ENCODE data around the gene HERC2. TPM values are rescaled to one million over a fixed set of nuclear protein-coding genes. Genes with fewer than 3 reads are reported as not detected.

HERC2 gene
- total and polyA plus RNA-seq, 2 of the 4 experiments (the other 2 are of a cell fraction) = 20.8 to 28.9 TPM

GRCh38 chr15:28255965-28256364 lies 66.0 kb downstream of the HERC2 start:
- DNase-seq = no peak
- ChIA-PET POLR2A (ENCODE audit: unreplicated experiment) (no interaction called here), CTCF (no interaction called here)
- no peak overlapping the region for H4K5ac ChIP-seq (ENCODE audit: low read depth, low read length)
- H3K23ac ChIP-seq (ENCODE audit: low read depth, low read length) = no peak overlapping the region
- 95% methylated on average over 8 of the region's 15 CpGs; no CpG with 5 or more reads in 1 of the 2 experiments for WGBS, 2 experiments (ENCODE audit: extremely low coverage in 2 of 2, insufficient read length in 1 of 2)
- H3K56ac ChIP-seq (ENCODE audit: extremely low read depth, insufficient read depth, low read length) = no peak overlapping the region
- no peak overlapping the region for H3K4me3 ChIP-seq (ENCODE audit: insufficient read depth, low read depth, low read length)
- peaks cover 27% of the 10 kb centered on the region for H3K36me3 ChIP-seq (ENCODE audit: control insufficient read depth, insufficient read depth, low read length)
- H3K9ac ChIP-seq (ENCODE audit: low read depth, low read length) = no peak overlapping the region
- dilution Hi-C loops (cut with HindIII; ENCODE audit: low sequenced_read_pairs, unreplicated experiment) = no loop called here
- H3K27me3 ChIP-seq (ENCODE audit: control insufficient read depth, insufficient read depth, low read length) = no peaks in the 10 kb centered on the region
- H4K20me1 ChIP-seq (ENCODE audit: insufficient read depth, low read length) = no peaks in the 10 kb centered on the region
- no peak overlapping the region for H2BK15ac ChIP-seq (ENCODE audit: low read depth, low read length)
- H3K4ac ChIP-seq (ENCODE audit: low read depth, low read length) = no peak overlapping the region
- no peak overlapping the region for H3K27ac ChIP-seq (ENCODE audit: insufficient read depth, low read length)
- H3K4me1 ChIP-seq (ENCODE audit: control insufficient read depth, insufficient read depth, low read length) = no peaks in the 10 kb centered on the region
- intact Hi-C loops (cut with micrococcal nuclease) = no loop called here
- no peak overlapping the region for H2AFZ ChIP-seq (replicated peaks; ENCODE audit: low read length, poor library complexity)
- H3K79me1 ChIP-seq (ENCODE audit: low read depth in 1 of 2, low read length in 2 of 2) = peaks cover 10% of the 10 kb centered on the region in 2 experiments; a peak in 3 of 4 replicates
- no peak overlapping the region for H3K14ac ChIP-seq (replicated peaks; ENCODE audit: low read depth, low read length)
- no peak for ATAC-seq (ENCODE audit: low read depth)
- TF ChIP-seq BHLHE40 (IDR thresholded peaks at IDR 0.05; ENCODE audit: low read depth, low read length) (no peak), NFE2L2 (IDR thresholded peaks at IDR 0.05; ENCODE audit: low read depth, low read length) (no peak), USF2 (IDR thresholded peaks at IDR 0.05; ENCODE audit: low read depth, low read length) (no peak), MXI1 (IDR thresholded peaks at IDR 0.05; ENCODE audit: borderline replicate concordance, low read depth, low read length) (no peak), FOS (IDR thresholded peaks at IDR 0.05; ENCODE audit: low read depth, low read length) (no peak), RAD21 (IDR thresholded peaks at IDR 0.05; ENCODE audit: low read length) (no peak), MAZ (IDR thresholded peaks at IDR 0.05; ENCODE audit: borderline replicate concordance, low read depth, low read length) (no peak), RCOR1 (IDR thresholded peaks at IDR 0.05; ENCODE audit: insufficient replicate concordance, low read length) (no peak), ELK1 (IDR thresholded peaks at IDR 0.05; ENCODE audit: borderline replicate concordance, low read depth, low read length) (no peak), RFX5 (IDR thresholded peaks at IDR 0.05; ENCODE audit: low read depth, low read length) (no peak), POLR2A (IDR thresholded peaks at IDR 0.05; ENCODE audit: low read depth, low read length) (no peak), CHD1 (IDR thresholded peaks at IDR 0.05; ENCODE audit: low read depth, low read length) (no peak), SMC3 (IDR thresholded peaks at IDR 0.05; ENCODE audit: low read depth, low read length) (no peak), CEBPB (IDR thresholded peaks at IDR 0.05; ENCODE audit: low read depth, low read length) (no peak), CTCF (conservative IDR thresholded peaks at IDR 0.05; ENCODE audit: low read depth, low read length) (no peak), MAFK (IDR thresholded peaks at IDR 0.05; ENCODE audit: low read depth, low read length) (no peak)
- in situ Hi-C loops (cut with MboI; ENCODE audit: low sequenced_read_pairs) = no loop called here
- no peak overlapping the region for H4K91ac ChIP-seq (ENCODE audit: insufficient read depth, low read depth, low read length)
- no peaks in the 10 kb centered on the region for H3K9me3 ChIP-seq (ENCODE audit: control insufficient read depth, insufficient read depth, low read length)
- H2BK120ac ChIP-seq (ENCODE audit: low read depth, low read length) = no peak overlapping the region
- H2AK5ac ChIP-seq (ENCODE audit: low read depth, low read length) = no peak overlapping the region
- no peaks in the 10 kb centered on the region for H3K9me1 ChIP-seq (ENCODE audit: insufficient read depth, low read length)
- no peak overlapping the region for H2BK20ac ChIP-seq (ENCODE audit: low read depth, low read length)
- H3K18ac ChIP-seq (ENCODE audit: low read depth, low read length) = no peak overlapping the region
- no peak overlapping the region for H2BK5ac ChIP-seq (ENCODE audit: low read depth, low read length, poor library complexity, severe bottlenecking)
- H2AK9ac ChIP-seq (replicated peaks; ENCODE audit: low read depth, low read length, poor library complexity) = no peak overlapping the region
- no peak overlapping the region for H3K4me2 ChIP-seq (ENCODE audit: low read depth, low read length)
- BruUV-seq (replicated peaks) = no TSS peak
- H4K8ac ChIP-seq (ENCODE audit: low read depth in 2 of 2, low read length in 2 of 2) = no peak overlapping the region
